Naive B cell (primary cell): ENCODE results near the gene SUFU. TPM values are rescaled to one million over a fixed set of nuclear protein-coding genes. Genes with fewer than 3 reads are reported as not detected.

ENCODE experiments used
- ATAC-seq, 2 donors: fragments of 150-1000 bp; cut with Tn5 transposase; 2 replicates each; pipeline ENCODE4 v1.10.0; 2021; ENCODE audit warnings: low read depth in 2 of 2, mild to moderate bottlenecking in 2 of 2, moderate library complexity in 2 of 2
- DNase-seq: peaks from one replicate; pipeline ENCODE4 v3.0.0; 2022
- H3K27ac Mint-ChIP-seq, 6 donors: one replicate each; pipeline ENCODE4 v1.8.0; 2020 to 2022; ENCODE audit warnings: mild to moderate bottlenecking in 6 of 6, mixed read lengths in 6 of 6, moderate library complexity in 5 of 6, inconsistent platforms in 2 of 6
- H3K27me3 Mint-ChIP-seq, 3 donors: one replicate each; pipeline ENCODE4 v1.8.0; 2021 to 2022; ENCODE audit warnings: mixed read lengths in 3 of 3, mild to moderate bottlenecking in 1 of 3
- H3K36me3 Mint-ChIP-seq, 2 donors: one replicate each; pipeline ENCODE4 v1.8.0; 2020 to 2022; ENCODE audit warnings: mixed read lengths in 2 of 2, inconsistent platforms in 1 of 2, mild to moderate bottlenecking in 1 of 2
- H3K4me1 Mint-ChIP-seq, 3 donors: one replicate each; pipeline ENCODE4 v1.8.0; 2020 to 2022; ENCODE audit warnings: mixed read lengths in 3 of 3, inconsistent platforms in 1 of 3, mild to moderate bottlenecking in 1 of 3, moderate library complexity in 1 of 3
- H3K4me3 Mint-ChIP-seq, 8 donors: one replicate each; pipeline ENCODE4 v1.8.0; 2020 to 2022; ENCODE audit warnings: mild to moderate bottlenecking in 8 of 8, mixed read lengths in 8 of 8, moderate library complexity in 8 of 8, inconsistent platforms in 2 of 8
- H3K9me3 Mint-ChIP-seq, 7 donors: one replicate each; pipeline ENCODE4 v1.8.0; 2020 to 2022; ENCODE audit warnings: mixed read lengths in 7 of 7, mild to moderate bottlenecking in 5 of 7, inconsistent platforms in 2 of 7, moderate library complexity in 1 of 7
- polyA plus RNA-seq, 6 donors: library from polyadenylated mRNA; unstranded; fragments of 300-500 nt; fragmentation: Illumina TruSeq; gene quantifications; one replicate each; pipeline ENCODE4 v1.2.3, GENCODE V29; 2021; ENCODE audit warnings: low read depth in 6 of 6

SUFU gene
- polyA plus RNA-seq, 6 donors from 2014 or later = 0.84 to 7.8 (median 4.0) TPM

DNA sequence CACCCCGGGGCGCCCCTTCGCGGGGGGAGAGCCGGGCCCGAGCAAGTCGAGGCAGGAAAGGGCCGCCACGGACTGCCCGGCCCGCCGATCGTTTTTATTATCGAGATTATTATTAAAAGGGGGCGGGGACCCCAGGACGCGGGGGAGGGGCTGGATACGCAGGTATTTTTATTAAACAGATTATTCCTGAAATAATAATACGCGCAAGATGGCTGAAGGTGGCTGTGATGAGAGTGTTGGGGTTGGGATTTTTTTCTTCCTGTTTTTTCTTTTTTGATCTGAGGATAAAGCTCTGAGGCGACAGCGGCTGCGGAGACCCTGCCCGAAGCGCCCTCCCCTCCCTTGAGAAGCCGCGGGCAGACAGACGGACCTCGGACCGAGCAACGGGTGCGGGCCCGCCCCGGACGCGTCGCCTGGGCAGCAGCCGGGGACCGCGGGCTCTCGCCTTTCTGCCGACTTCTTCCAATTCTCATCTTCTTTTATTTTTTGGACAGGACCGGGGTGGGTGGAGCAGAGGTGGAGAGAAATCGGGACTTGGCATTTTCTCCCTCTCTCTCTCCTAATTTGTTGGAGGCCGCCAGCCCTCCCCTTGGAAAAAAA lies 139.1 kb downstream of the SUFU start:
- DNase-seq = peak; percentile 49
- H3K4me3 Mint-ChIP-seq = peak overlapping the region; percentile 87 to 97 (median 92)
- ATAC-seq = no peak
- no peaks in the 10 kb centered on the region for H3K36me3 Mint-ChIP-seq
- H3K27ac Mint-ChIP-seq = peak overlapping the region; percentile 89 to 98 (median 94)
- H3K9me3 Mint-ChIP-seq = peaks cover 0 to 1% (median 0%) of the 10 kb centered on the region in 7 donors
- H3K27me3 Mint-ChIP-seq = no peaks in the 10 kb centered on the region
- H3K4me1 Mint-ChIP-seq = peaks cover 31 to 37% (median 35%) of the 10 kb centered on the region in 3 donors

GRCh38 chr10:102643336-102644065 lies 139.7 kb downstream of the SUFU start:
- Mint-ChIP-seq H3K9me3 (peaks cover 0 to 1% (median 0%) of the 10 kb centered on the region in 7 donors), H3K27ac (peak overlapping the region in 4 of 6 donors; percentile 38 to 97 (median 90)), H3K4me1 (peaks cover 37 to 43% (median 42%) of the 10 kb centered on the region in 3 donors), H3K4me3 (peak overlapping the region; percentile 87 to 97 (median 92)), H3K36me3 (no peaks in the 10 kb centered on the region), H3K27me3 (no peaks in the 10 kb centered on the region)
- ATAC-seq (no peak), DNase-seq (no peak)

- Mint-ChIP-seq H3K36me3 (no peaks in the 10 kb centered on the region), H3K9me3 (peaks cover 0 to 1% (median 0%) of the 10 kb centered on the region in 7 donors), H3K4me3 (peak within 1 kb of the TSS; percentile 87 to 100 (median 98)), H3K27me3 (no peaks in the 10 kb centered on the region), H3K4me1 (peaks cover 44 to 50% (median 49%) of the 10 kb centered on the region in 3 donors), H3K27ac (peak within 1 kb of the TSS; percentile 97 to 98 (median 98))
- ATAC-seq (peak in 1 of 2 donors; percentile 5), DNase-seq (peak; percentile 64)
These were observed 140.4 kb downstream of the SUFU start, which contains the start of gene TRIM8 for GRCh38 chr10:102644066-102644645. TRIM8 (plus strand) TSS chr10:102644479; CDS start chr10:102644618, 139 bp downstream.

GRCh38 chr10:102644646-102645387 lies 141.0 kb downstream of the SUFU start:
- Mint-ChIP-seq H3K27ac (peak overlapping the region; percentile 97 to 98 (median 98)), H3K9me3 (peaks cover 0 to 1% (median 0%) of the 10 kb centered on the region in 7 donors), H3K27me3 (no peaks in the 10 kb centered on the region), H3K4me1 (peaks cover 50 to 56% (median 55%) of the 10 kb centered on the region in 3 donors), H3K4me3 (peak overlapping the region; percentile 87 to 100 (median 98)), H3K36me3 (no peaks in the 10 kb centered on the region)
- peak; percentile 61 for ATAC-seq
- DNase-seq = peak; percentile 88

DNA sequence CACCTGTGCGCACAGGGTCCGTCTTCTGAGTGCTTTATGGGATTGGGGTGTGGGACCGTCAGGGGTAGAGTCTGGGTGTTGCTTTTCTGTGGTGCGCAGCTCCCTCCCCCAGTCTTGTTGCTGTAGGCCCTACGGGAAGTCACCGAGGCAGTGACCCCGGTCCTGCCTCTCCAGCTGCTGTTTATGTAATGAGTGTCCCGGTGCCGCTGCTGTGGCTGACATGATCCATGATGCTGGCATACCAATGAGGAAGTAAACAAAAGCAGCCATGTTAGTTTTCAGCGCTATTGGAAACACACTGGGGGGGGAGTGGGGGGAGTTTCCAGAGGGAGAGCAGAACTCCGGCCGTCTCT lies 141.6 kb downstream of the SUFU start:
- Mint-ChIP-seq H3K27me3 (no peaks in the 10 kb centered on the region), H3K9me3 (peaks cover 0 to 1% (median 0%) of the 10 kb centered on the region in 7 donors), H3K4me3 (peak overlapping the region; percentile 87 to 100 (median 98)), H3K27ac (peak overlapping the region; percentile 97 to 98 (median 98)), H3K36me3 (no peaks in the 10 kb centered on the region), H3K4me1 (peaks cover 52 to 61% (median 61%) of the 10 kb centered on the region in 3 donors)
- peak; percentile 1 for ATAC-seq
- DNase-seq = peak; percentile 48

DNA sequence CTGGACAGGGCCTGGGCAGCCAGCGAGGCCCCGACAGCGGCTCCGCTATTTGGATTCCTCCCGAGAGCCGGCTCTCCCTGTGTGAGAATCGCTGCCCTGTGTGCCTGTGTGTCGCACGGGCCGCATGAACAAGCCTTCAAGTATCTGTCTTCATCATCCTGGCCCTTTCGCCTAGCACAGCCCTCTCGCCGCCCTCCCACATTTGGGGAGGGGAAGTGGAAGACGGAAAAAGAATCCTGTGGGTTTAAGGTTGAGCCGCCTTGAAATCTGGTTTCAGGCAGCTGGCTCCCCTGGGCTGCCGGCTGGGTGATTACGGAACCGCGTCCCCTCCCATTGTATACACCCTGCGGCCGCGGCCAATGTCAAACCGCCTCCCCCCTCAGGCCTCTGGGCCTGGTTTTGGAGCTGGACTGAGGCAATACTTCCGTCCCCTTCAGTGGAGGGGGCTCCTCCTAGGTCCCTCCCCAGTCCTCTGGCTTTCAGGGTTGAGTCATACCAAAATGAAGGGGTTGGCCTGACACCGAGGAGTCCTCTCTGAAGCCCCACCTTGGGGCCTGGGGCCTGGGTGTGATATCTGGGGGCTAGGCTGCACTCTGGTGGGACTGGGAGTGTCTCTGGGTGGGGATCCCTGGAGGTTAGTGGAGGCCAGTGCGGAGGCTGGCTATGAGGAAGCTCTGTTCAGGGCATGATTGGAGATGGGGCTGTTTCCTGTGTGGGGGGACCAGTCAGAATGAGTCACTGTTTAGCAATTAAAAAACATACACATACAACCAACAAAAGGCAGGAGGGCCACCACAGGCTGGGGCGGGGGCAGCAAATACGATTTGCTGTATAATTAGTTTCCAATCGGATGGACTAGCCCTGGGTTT lies 142.2 kb downstream of the SUFU start:
- Mint-ChIP-seq H3K4me1 (peaks cover 57 to 67% (median 67%) of the 10 kb centered on the region in 3 donors), H3K9me3 (peaks cover 0 to 1% (median 0%) of the 10 kb centered on the region in 7 donors), H3K27me3 (no peaks in the 10 kb centered on the region), H3K27ac (peak overlapping the region; percentile 97 to 98 (median 98)), H3K36me3 (no peaks in the 10 kb centered on the region), H3K4me3 (peak overlapping the region; percentile 87 to 100 (median 98))
- ATAC-seq = peak in 1 of 2 donors; percentile 5
- peak; percentile 64 for DNase-seq

DNA sequence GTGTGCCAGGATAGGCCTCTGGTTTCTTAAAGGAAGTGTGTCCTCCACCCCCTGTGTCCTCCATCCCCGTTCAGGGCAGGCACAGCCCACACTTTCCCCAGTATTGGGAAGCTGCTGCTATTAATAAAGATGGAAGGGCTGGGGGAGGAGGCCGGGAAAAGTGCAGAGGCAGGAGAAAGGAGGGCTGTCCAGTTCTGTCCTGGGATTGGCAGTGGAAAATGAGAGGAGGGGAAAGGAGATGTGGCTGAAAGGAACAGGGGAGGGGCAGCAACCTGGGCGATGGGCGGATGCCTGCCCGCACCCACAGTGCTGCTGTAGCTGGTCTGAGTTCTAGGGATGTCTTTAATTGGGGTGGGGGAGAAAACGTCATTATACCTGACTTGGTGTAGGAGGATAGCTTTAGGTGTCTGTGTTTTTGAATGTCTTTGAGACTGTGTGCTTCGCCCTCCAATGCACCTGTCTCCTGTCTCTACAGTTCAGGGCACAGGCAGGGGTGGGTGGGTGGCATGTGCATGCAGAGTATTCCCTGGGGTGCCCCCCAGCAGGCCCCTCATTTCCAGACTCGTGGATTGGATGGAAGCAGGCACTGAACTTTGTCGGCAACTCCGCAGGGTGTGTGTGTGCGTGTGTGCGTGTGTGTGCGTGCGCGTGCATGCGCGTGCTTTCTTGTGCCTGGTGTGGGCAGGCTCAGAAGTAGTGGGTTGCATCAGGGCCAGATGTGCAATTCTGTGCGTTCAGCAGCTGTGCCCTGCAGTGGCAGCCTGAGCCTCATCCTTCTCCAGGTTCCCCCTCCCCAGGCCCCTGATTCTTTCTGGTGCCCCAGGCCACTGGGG lies 143.1 kb downstream of the SUFU start:
- Mint-ChIP-seq H3K4me1 (peaks cover 60 to 68% (median 68%) of the 10 kb centered on the region in 3 donors), H3K36me3 (no peaks in the 10 kb centered on the region), H3K27ac (peak overlapping the region; percentile 95 to 98 (median 98)), H3K9me3 (no peaks in the 10 kb centered on the region), H3K27me3 (no peaks in the 10 kb centered on the region), H3K4me3 (peak overlapping the region; percentile 87 to 100 (median 98))
- DNase-seq = no peak
- no peak for ATAC-seq

- Mint-ChIP-seq H3K9me3 (no peaks in the 10 kb centered on the region), H3K36me3 (no peaks in the 10 kb centered on the region), H3K27me3 (no peaks in the 10 kb centered on the region), H3K4me3 (peak overlapping the region; percentile 77 to 100 (median 96)), H3K27ac (peak overlapping the region in 5 of 6 donors; percentile 91 to 98 (median 98)), H3K4me1 (peaks cover 66 to 74% (median 73%) of the 10 kb centered on the region in 3 donors)
- no peak for ATAC-seq
- no peak for DNase-seq
These were observed 143.9 kb downstream of the SUFU start for GRCh38 chr10:102647443-102648268.

- Mint-ChIP-seq H3K4me1 (peaks cover 74 to 81% (median 79%) of the 10 kb centered on the region in 3 donors), H3K9me3 (no peaks in the 10 kb centered on the region), H3K36me3 (peaks cover 0 to 6% of the 10 kb centered on the region in 2 donors), H3K4me3 (peak overlapping the region; percentile 77 to 100 (median 94)), H3K27ac (peak overlapping the region in 4 of 6 donors; percentile 62 to 98 (median 94)), H3K27me3 (no peaks in the 10 kb centered on the region)
- ATAC-seq (no peak), DNase-seq (no peak)
These were observed 144.6 kb downstream of the SUFU start for GRCh38 chr10:102648269-102648888.

DNA sequence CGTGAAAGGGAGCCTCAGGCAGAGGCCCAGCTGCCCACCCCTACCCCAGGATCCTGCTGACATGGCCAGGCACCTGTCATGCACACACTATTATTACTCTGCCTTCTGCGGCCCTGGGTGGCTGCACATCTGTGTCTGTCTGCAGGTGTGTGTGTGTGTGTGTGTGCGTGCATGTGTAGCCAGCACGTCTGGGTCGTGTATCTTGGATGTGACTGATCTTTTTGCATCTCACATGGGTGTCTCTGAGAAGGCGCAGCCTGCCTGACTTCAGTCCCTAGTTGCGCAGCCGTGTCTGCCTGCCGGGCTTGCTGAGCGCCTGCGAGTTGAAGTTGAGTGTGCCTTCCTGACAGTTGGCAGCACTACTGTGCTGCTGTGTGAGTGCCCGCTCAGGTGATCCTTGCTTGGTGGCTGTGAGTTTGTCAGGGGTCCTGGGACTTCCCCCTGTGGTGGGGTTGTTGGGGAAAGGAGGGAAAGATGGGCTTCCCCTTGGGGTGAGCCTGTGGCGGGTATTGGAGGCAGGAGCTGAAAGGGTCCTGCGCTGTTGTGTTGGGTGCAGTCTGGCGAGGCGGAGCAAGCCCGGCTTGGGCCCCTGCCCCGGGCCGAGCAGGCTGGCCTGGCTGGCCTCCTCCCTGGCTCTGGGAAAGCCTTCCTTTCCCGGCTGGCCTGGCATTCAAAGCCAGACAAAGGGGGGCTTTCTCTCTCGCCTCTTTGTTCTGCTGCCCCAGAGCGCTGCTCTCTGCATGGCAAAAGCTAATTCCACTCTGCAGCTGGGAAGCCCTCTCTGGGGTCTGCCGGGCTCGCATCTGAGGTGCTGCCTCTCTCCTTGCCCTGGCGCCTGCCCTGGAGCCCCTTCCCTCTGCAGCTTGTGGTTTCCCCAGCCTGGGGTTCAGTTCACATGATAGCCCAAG lies 145.4 kb downstream of the SUFU start:
- no peak for ATAC-seq
- Mint-ChIP-seq H3K4me1 (peaks cover 78 to 87% (median 83%) of the 10 kb centered on the region in 3 donors), H3K36me3 (peaks cover 0 to 9% of the 10 kb centered on the region in 2 donors), H3K4me3 (peak overlapping the region; percentile 60 to 100 (median 90)), H3K27me3 (no peaks in the 10 kb centered on the region), H3K9me3 (no peaks in the 10 kb centered on the region), H3K27ac (peak overlapping the region; percentile 21 to 97 (median 86))
- DNase-seq = no peak
